ENCODE results near the gene PNMA6F. TPM values are rescaled to one million over a fixed set of nuclear protein-coding genes. Genes with fewer than 3 reads are reported as not detected.
"Not testable (repeated sequence)": the region's sequence is repeated elsewhere in the genome, so short reads cannot be mapped to it uniquely, and the experiment has no call there.

Gene PNMA6F
- total RNA-seq, 1 donor from 2014 or later, result not detected

- no peak for DNase-seq (ENCODE audit: low read depth)
Observed at GRCh38 chrX:153334654-153335295, 13.2 kb upstream of the PNMA6F start.

GRCh38 chrX:153333821-153334653, 12.5 kb upstream of the PNMA6F start, which contains the start of gene ZNF275:
Gene ZNF275, plus strand, starts transcription at chrX:153334153. Its CDS starts 2,527 bp downstream, at chrX:153336680.
- DNase-seq (ENCODE audit: low read depth), result peak; percentile 10

- peak; percentile 57 for DNase-seq (ENCODE audit: low read depth)
Observed at GRCh38 chrX:153333266-153333665, 11.7 kb upstream of the PNMA6F start.

GRCh38 chrX:153327561-153327960, 6.0 kb upstream of the PNMA6F start:
- DNase-seq (ENCODE audit: low read depth), result no peak

- no peak for DNase-seq (ENCODE audit: low read depth)
Observed at GRCh38 chrX:153320555-153321184, 897 bp downstream of the PNMA6F start.

GRCh38 chrX:153320047-153320443, 1.5 kb downstream of the PNMA6F start:
- DNase-seq (ENCODE audit: low read depth), result not testable (repeated sequence)

GRCh38 chrX:153319295-153320046, 2.1 kb downstream of the PNMA6F start:
- DNase-seq (ENCODE audit: low read depth), result no peak

- DNase-seq (ENCODE audit: low read depth), result no peak
Observed at GRCh38 chrX:153318811-153319210, 2.8 kb downstream of the PNMA6F start.

GRCh38 chrX:153317996-153318722, 3.4 kb downstream of the PNMA6F start:
- DNase-seq (ENCODE audit: low read depth), result no peak

GRCh38 chrX:153317306-153317705, 4.3 kb downstream of the PNMA6F start:
- no peak for DNase-seq (ENCODE audit: low read depth)

- no peak for DNase-seq (ENCODE audit: low read depth)
Observed at GRCh38 chrX:153312842-153313241, 8.7 kb downstream of the PNMA6F start.

- no peak for DNase-seq (ENCODE audit: low read depth)
Observed at GRCh38 chrX:153312041-153312440, 9.5 kb downstream of the PNMA6F start.

GRCh38 chrX:153310901-153311300, 10.7 kb downstream of the PNMA6F start:
- no peak for DNase-seq (ENCODE audit: low read depth)

GRCh38 chrX:153307276-153308178, 14.0 kb downstream of the PNMA6F start:
- peak; percentile 14 for DNase-seq (ENCODE audit: low read depth)

GRCh38 chrX:153306527-153307115, 14.9 kb downstream of the PNMA6F start:
- DNase-seq (ENCODE audit: low read depth), result no peak

- no peak for DNase-seq (ENCODE audit: low read depth)
Observed at GRCh38 chrX:153305972-153306371, 15.6 kb downstream of the PNMA6F start.

GRCh38 chrX:153304988-153305736, 16.4 kb downstream of the PNMA6F start:
- peak; percentile 34 for DNase-seq (ENCODE audit: low read depth)

GRCh38 chrX:153303276-153304262, 18.0 kb downstream of the PNMA6F start:
- DNase-seq (ENCODE audit: low read depth), result no peak
